Measurements from ENCODE around the gene CCDC33.

- TF ChIP-seq GATA2 (IDR thresholded peaks at IDR 0.05; ENCODE audit: low read depth, low read length) (no peak), GATA3 (IDR thresholded peaks at IDR 0.05; ENCODE audit: low read depth, low read length) (no peak)
These were observed 26.6 kb upstream of the CCDC33 start for GRCh38 chr15:74209560-74209958.
